Sigmoid colon (tissue), 4 donors: Measurements from ENCODE around the gene PPIA.

Experiments
- EP300 ChIP-seq, 4 donors: sonication (generic); formaldehyde crosslinking; IDR thresholded peaks; one replicate each; pipeline ENCODE4 v1.6.1; 2017; ENCODE audit warnings: antibody characterized with exemption in 4 of 4
- POLR2A ChIP-seq, 2 donors: fragments of 450-650 bp; IDR thresholded peaks; one replicate each; pipeline ENCODE4 v1.6.1; 2016; ENCODE audit warnings: antibody characterized with exemption in 2 of 2, mild to moderate bottlenecking in 2 of 2, moderate library complexity in 2 of 2
- POLR2AphosphoS5 ChIP-seq, 4 donors: sonication (generic); formaldehyde crosslinking; IDR thresholded peaks; one replicate each; pipeline ENCODE4 v1.6.1; 2017; ENCODE audit warnings: antibody characterized with exemption in 4 of 4
- TF ChIP-seq, protein P1 (sequence below), 4 experiments: fragments of 450-650 bp in 3 of 4; fragments of 200-600 bp in 1 of 4; IDR thresholded peaks; one replicate each; pipeline ENCODE4 v1.5.1; 2016 to 2019; ENCODE audit warnings: antibody characterized with exemption in 4 of 4, mild to moderate bottlenecking in 3 of 4, moderate library complexity in 2 of 4

DNA sequence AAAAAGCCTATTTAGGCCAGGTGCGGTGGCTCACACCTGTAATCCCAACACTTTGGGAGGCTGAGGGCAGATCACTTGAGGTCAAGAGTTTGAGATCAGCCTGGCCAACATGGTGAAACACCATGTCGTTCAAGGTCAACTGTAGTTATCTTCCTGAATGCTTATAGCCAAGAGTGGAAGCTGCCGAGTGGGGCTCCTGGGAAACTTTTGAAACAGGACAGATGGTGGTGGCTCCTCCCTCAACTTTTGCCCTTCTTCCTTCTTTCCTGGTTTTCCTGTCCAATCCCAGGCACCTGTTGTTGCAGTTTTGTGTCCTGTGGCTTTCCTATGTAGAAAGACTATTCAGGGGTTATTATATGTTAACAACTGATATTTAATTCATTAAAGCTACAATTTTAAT lies 8.7 kb upstream of the PPIA start:
- TF ChIP-seq POLR2A (IDR thresholded peaks at IDR 0.05) (no peak), POLR2AphosphoS5 (IDR thresholded peaks at IDR 0.05) (no peak), EP300 (IDR thresholded peaks at IDR 0.05) (no peak)
- TF ChIP-seq, protein P1, sequence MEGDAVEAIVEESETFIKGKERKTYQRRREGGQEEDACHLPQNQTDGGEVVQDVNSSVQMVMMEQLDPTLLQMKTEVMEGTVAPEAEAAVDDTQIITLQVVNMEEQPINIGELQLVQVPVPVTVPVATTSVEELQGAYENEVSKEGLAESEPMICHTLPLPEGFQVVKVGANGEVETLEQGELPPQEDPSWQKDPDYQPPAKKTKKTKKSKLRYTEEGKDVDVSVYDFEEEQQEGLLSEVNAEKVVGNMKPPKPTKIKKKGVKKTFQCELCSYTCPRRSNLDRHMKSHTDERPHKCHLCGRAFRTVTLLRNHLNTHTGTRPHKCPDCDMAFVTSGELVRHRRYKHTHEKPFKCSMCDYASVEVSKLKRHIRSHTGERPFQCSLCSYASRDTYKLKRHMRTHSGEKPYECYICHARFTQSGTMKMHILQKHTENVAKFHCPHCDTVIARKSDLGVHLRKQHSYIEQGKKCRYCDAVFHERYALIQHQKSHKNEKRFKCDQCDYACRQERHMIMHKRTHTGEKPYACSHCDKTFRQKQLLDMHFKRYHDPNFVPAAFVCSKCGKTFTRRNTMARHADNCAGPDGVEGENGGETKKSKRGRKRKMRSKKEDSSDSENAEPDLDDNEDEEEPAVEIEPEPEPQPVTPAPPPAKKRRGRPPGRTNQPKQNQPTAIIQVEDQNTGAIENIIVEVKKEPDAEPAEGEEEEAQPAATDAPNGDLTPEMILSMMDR (IDR thresholded peaks at IDR 0.05), result no peak
